HCT116 (cell line): Measurements from ENCODE around the gene PPP2R5C. TPM values are rescaled to one million over a fixed set of nuclear protein-coding genes. Genes with fewer than 3 reads are reported as not detected.

ENCODE experiments used
- ATAC-seq: fragments of 200-7000 bp; cut with Tn5 transposase; 2 replicates; pipeline ENCODE4 v1.9.1; 2020; ENCODE audit warnings: mild to moderate bottlenecking, moderate library complexity
- BruUV-seq: library from RNA; stranded (reverse); fragments of 400-500 nt; replicated peaks from 2 replicates; lab custom pipeline; 2021; lab: Mats Ljungman, UMichigan
- CTCF ChIA-PET: fragments of 300-600 bp; sonication (Branson Sonifier 250); formaldehyde crosslinking; loops from one replicate; lab custom pipeline; 2021; ENCODE audit warnings: antibody characterized with exemption; lab: Charles Lee
- POLR2A ChIA-PET: fragments of 300-600, 350-600 bp; sonication (Branson Sonifier 250); formaldehyde crosslinking; loops from one replicate; lab custom pipeline; 2021; ENCODE audit warnings: antibody characterized with exemption; lab: Charles Lee
- RAD21 ChIA-PET, 2 experiments: fragments of 300-600 bp; sonication (Branson Sonifier 250); formaldehyde crosslinking; loops; one replicate each; lab custom pipeline; 2023; ENCODE audit warnings: low total read pairs in 2 of 2; ENCODE audit not compliant: uncharacterized antibody in 2 of 2, unreplicated experiment in 2 of 2, low non-redundant PET in 1 of 2; lab: Charles Lee
- DNase-seq: peaks from one replicate; pipeline ENCODE4 v3.0.0-alpha.2; 2010; ENCODE audit warnings: low read depth, low spot score
- H2AFZ ChIP-seq: fragments of 200-600 bp; shearing (Covaris generic), sonication (generic); 2 replicates; pipeline ENCODE4 v1.6.1; 2017; ENCODE audit warnings: low read depth, mixed run types, mixed read lengths, antibody characterized with exemption, low read length; ENCODE audit not compliant: poor library complexity, severe bottlenecking
- H3K27ac ChIP-seq: 2 replicates; pipeline ENCODE4 v1.5.1; 2012; ENCODE audit warnings: low read depth, low read length
- H3K27me3 ChIP-seq: fragments of 200-600 bp; sonication (generic); 2 replicates; pipeline ENCODE4 v1.6.1; 2016; ENCODE audit warnings: mixed run types, low read length, mixed read lengths; ENCODE audit not compliant: insufficient read depth
- H3K36me3 ChIP-seq, 2 experiments: fragments of 200-500 bp in 1 of 2; fragments of 200-600 bp in 1 of 2; sonication (Bioruptor generic) in 1 of 2; sonication (generic) in 1 of 2; 2 replicates each; pipeline versions ENCODE4 v1.5.1 to v1.6.1; 2014 to 2016; ENCODE audit warnings: low read length in 2 of 2, inconsistent platforms in 1 of 2, mixed read lengths in 1 of 2, mixed run types in 1 of 2; ENCODE audit not compliant: insufficient read depth in 2 of 2, control insufficient read depth in 1 of 2
- H3K4me1 ChIP-seq, 2 experiments: fragments of 200-600 bp in 1 of 2; sonication (generic) in 1 of 2; 2 replicates each; pipeline versions ENCODE4 v1.5.1 to v1.6.1; 2012 to 2017; ENCODE audit warnings: low read length in 2 of 2, inconsistent platforms in 1 of 2, mild to moderate bottlenecking in 1 of 2, mixed read lengths in 1 of 2, mixed run types in 1 of 2, moderate library complexity in 1 of 2; ENCODE audit not compliant: insufficient read depth in 2 of 2, control insufficient read depth in 1 of 2
- H3K4me2 ChIP-seq: fragments of 200-600 bp; sonication (generic); 2 replicates; pipeline ENCODE4 v1.6.1; 2017; ENCODE audit warnings: mixed run types, low read length, mixed read lengths
- H3K4me3 ChIP-seq, 2 experiments: fragments of 200-600 bp in 1 of 2; sonication (generic) in 1 of 2; replicated peaks in 1 of 2; 2 replicates each; pipeline ENCODE4 v1.5.1; 2011 to 2016; ENCODE audit warnings: low read length in 2 of 2, control low read depth in 1 of 2, low read depth in 1 of 2, mild to moderate bottlenecking in 1 of 2, mixed read lengths in 1 of 2, mixed run types in 1 of 2
- H3K79me2 ChIP-seq: fragments of 200-600 bp; sonication (generic); 2 replicates; pipeline ENCODE4 v1.6.1; 2017; ENCODE audit warnings: mild to moderate bottlenecking, mixed run types, low read length, moderate library complexity, mixed read lengths; ENCODE audit not compliant: insufficient read depth
- H3K9ac ChIP-seq: fragments of 200-600 bp; sonication (generic); 2 replicates; pipeline ENCODE4 v1.6.1; 2016; ENCODE audit warnings: low read length, mixed read lengths
- H3K9me2 ChIP-seq: fragments of 200-600 bp; sonication (generic), shearing (Covaris generic); 2 replicates; pipeline ENCODE4 v1.6.1; 2017; ENCODE audit warnings: mixed run types, mild to moderate bottlenecking, moderate library complexity; ENCODE audit not compliant: insufficient read depth
- H3K9me3 ChIP-seq, 2 experiments: fragments of 200-500 bp in 1 of 2; fragments of 200-600 bp in 1 of 2; sonication (Bioruptor generic) in 1 of 2; sonication (generic) in 1 of 2; 2 replicates each; pipeline ENCODE4 v1.6.1; 2014 to 2017; ENCODE audit warnings: low read length in 2 of 2, mixed read lengths in 2 of 2, inconsistent platforms in 1 of 2, low read depth in 1 of 2, mild to moderate bottlenecking in 1 of 2, mixed run types in 1 of 2, moderate library complexity in 1 of 2; ENCODE audit not compliant: control insufficient read depth in 1 of 2, insufficient read depth in 1 of 2
- H4K20me1 ChIP-seq: fragments of 200-600 bp; sonication (generic), shearing (Covaris generic); 2 replicates; pipeline ENCODE4 v1.6.1; 2017; ENCODE audit warnings: mixed run types, mild to moderate bottlenecking, moderate library complexity; ENCODE audit not compliant: insufficient read depth
- CEBPB ChIP-seq: IDR thresholded peaks from 2 replicates; pipeline ENCODE4 v1.6.1; 2012; ENCODE audit warnings: low read depth
- EGR1 ChIP-seq: IDR thresholded peaks from 2 replicates; pipeline ENCODE4 v1.6.1; 2012; ENCODE audit warnings: low read depth
- ELF1 ChIP-seq: IDR thresholded peaks from 2 replicates; pipeline ENCODE4 v1.6.1; 2012; ENCODE audit warnings: low read depth, borderline replicate concordance
- EZH2 ChIP-seq: fragments of 200-600 bp; sonication (generic); IDR thresholded peaks from 2 replicates; pipeline ENCODE4 v1.6.1; 2017; ENCODE audit warnings: antibody characterized with exemption, mixed run types
- JUND ChIP-seq: IDR thresholded peaks from 2 replicates; pipeline ENCODE4 v1.6.1; 2012
- MAX ChIP-seq: IDR thresholded peaks from 2 replicates; pipeline ENCODE4 v1.6.1; 2012
- RAD21 ChIP-seq: IDR thresholded peaks from 2 replicates; pipeline ENCODE4 v1.6.1; 2012; ENCODE audit warnings: low read depth, mild to moderate bottlenecking
- ZBTB33 ChIP-seq: IDR thresholded peaks from 2 replicates; pipeline ENCODE4 v1.6.1; 2011; ENCODE audit warnings: mild to moderate bottlenecking, low read length, moderate library complexity; ENCODE audit not compliant: insufficient replicate concordance; ENCODE audit errors: extremely low read depth
- ZNF274 ChIP-seq: fragments of 200-500 bp; sonication (Bioruptor generic); IDR thresholded peaks from 2 replicates; pipeline ENCODE4 v1.6.1; 2014; ENCODE audit warnings: mild to moderate bottlenecking, low read depth, low read length, inconsistent platforms
- intact Hi-C: fragments of 100-400 bp; cut with micrococcal nuclease; formaldehyde crosslinking; loops from 2 replicates; pipeline ENCODE4 v1.10.0; 2022
- total RNA-seq: library from RNA; stranded (reverse); gene quantifications from one replicate; pipeline ENCODE4 v1.2.1, GENCODE V29; 2021; ENCODE audit not compliant: unreplicated experiment

Gene PPP2R5C
- total RNA-seq, 1 experiment from 2014 or later: 117 TPM

GRCh38 chr14:101898416-101898815, 136.9 kb downstream of the PPP2R5C start:
- TF ChIP-seq ZNF274 (no peak), EZH2 (no peak), ZBTB33 (no peak), JUND (no peak), EGR1 (no peak), MAX (no peak), ELF1 (no peak), RAD21 (no peak), CEBPB (no peak)
- H3K36me3 ChIP-seq: peaks cover 21 to 27% of the 10 kb centered on the region in 2 experiments; a peak in 3 of 4 replicates
- ChIA-PET POLR2A (no interaction called here), RAD21 (no interaction called here), CTCF (no interaction called here)
- intact Hi-C loops: no loop called here
- no peak overlapping the region for H3K27ac ChIP-seq
- no peak overlapping the region for H2AFZ ChIP-seq
- H3K4me1 ChIP-seq: no peaks in the 10 kb centered on the region
- no TSS peak for BruUV-seq
- no peaks in the 10 kb centered on the region for H3K79me2 ChIP-seq
- no peak overlapping the region for H3K4me2 ChIP-seq
- DNase-seq: no peak
- no peak overlapping the region for H3K9ac ChIP-seq
- H3K9me2 ChIP-seq: no peaks in the 10 kb centered on the region
- no peak for ATAC-seq
- H4K20me1 ChIP-seq: no peaks in the 10 kb centered on the region; the same call in 1 of the 2 replicates
- no peaks in the 10 kb centered on the region for H3K27me3 ChIP-seq
- no peak overlapping the region for H3K4me3 ChIP-seq
- H3K9me3 ChIP-seq: no peaks in the 10 kb centered on the region
